Mesendoderm (in vitro differentiated cells): Measurements from ENCODE around the gene SHMT1.
"Not testable (repeated sequence)": the region's sequence is repeated elsewhere in the genome, so short reads cannot be mapped to it uniquely, and the experiment has no call there.

Source experiments
- DNase-seq: peaks from one replicate; pipeline ENCODE4 v3.0.0; 2013
- H2AK5ac ChIP-seq: 2 replicates; pipeline ENCODE4 v1.6.1; 2013; ENCODE audit warnings: low read length, inconsistent platforms
- H2BK120ac ChIP-seq: 2 replicates; pipeline ENCODE4 v1.6.1; 2013; ENCODE audit warnings: low read depth, mild to moderate bottlenecking, low read length, moderate library complexity, mixed read lengths
- H2BK15ac ChIP-seq: replicated peaks from 2 replicates; pipeline ENCODE4 v1.6.1; 2013; ENCODE audit warnings: low read depth, mild to moderate bottlenecking, moderate library complexity
- H2BK5ac ChIP-seq: 2 replicates; pipeline ENCODE4 v1.6.1; 2013; ENCODE audit warnings: low read length, inconsistent platforms
- H3K18ac ChIP-seq: 2 replicates; pipeline ENCODE4 v1.6.1; 2013; ENCODE audit warnings: mild to moderate bottlenecking, low read length, mixed read lengths
- H3K23ac ChIP-seq: one replicate; pipeline ENCODE4 v1.6.1; 2013; ENCODE audit warnings: low read length
- H3K27ac ChIP-seq: 2 replicates; pipeline ENCODE4 v1.5.1; 2013; ENCODE audit warnings: low read depth, mild to moderate bottlenecking, inconsistent platforms, low read length, moderate library complexity
- H3K27me3 ChIP-seq: 2 replicates; pipeline ENCODE4 v1.6.1; 2013; ENCODE audit warnings: low read length, control low read depth, mild to moderate bottlenecking, inconsistent platforms; ENCODE audit not compliant: insufficient read depth, poor library complexity
- H3K36me3 ChIP-seq: 2 replicates; pipeline ENCODE4 v1.6.1; 2013; ENCODE audit warnings: low read length, inconsistent platforms; ENCODE audit not compliant: control insufficient read depth, insufficient read depth
- H3K4ac ChIP-seq: one replicate; pipeline ENCODE4 v1.6.1; 2013; ENCODE audit warnings: low read depth, mild to moderate bottlenecking, low read length, moderate library complexity
- H3K4me1 ChIP-seq: 2 replicates; pipeline ENCODE4 v1.6.1; 2013; ENCODE audit warnings: low read depth, low read length, inconsistent platforms; ENCODE audit not compliant: control insufficient read depth
- H3K4me2 ChIP-seq: 2 replicates; pipeline ENCODE4 v1.6.1; 2013; ENCODE audit warnings: low read length
- H3K4me3 ChIP-seq: 2 replicates; pipeline ENCODE4 v1.5.1; 2013; ENCODE audit warnings: mild to moderate bottlenecking, low read length
- H3K56ac ChIP-seq: one replicate; pipeline ENCODE4 v1.6.1; 2013; ENCODE audit warnings: low read length
- H3K79me1 ChIP-seq: 2 replicates; pipeline ENCODE4 v1.6.1; 2013; ENCODE audit warnings: low read length, inconsistent platforms
- H3K79me2 ChIP-seq: 2 replicates; pipeline ENCODE4 v1.6.1; 2013; ENCODE audit warnings: mild to moderate bottlenecking, low read length; ENCODE audit not compliant: control insufficient read depth, insufficient read depth
- H3K9ac ChIP-seq: 2 replicates; pipeline ENCODE4 v1.6.1; 2013; ENCODE audit warnings: low read length, inconsistent platforms
- H4K5ac ChIP-seq: one replicate; pipeline ENCODE4 v1.6.1; 2013; ENCODE audit warnings: low read length
- H4K8ac ChIP-seq: one replicate; pipeline ENCODE4 v1.6.1; 2013; ENCODE audit warnings: low read depth, mild to moderate bottlenecking, control low read depth, low read length, moderate library complexity
- WGBS: extraction: QIAGEN DNeasy Blood & Tissue Kit; methylation state at CpG from one replicate; pipeline ENCODE4 v1.1.7; 2013; ENCODE audit warnings: low lambda C conversion rate, missing lambda C conversion rate; ENCODE audit not compliant: insufficient coverage; ENCODE audit errors: extremely low coverage; 5-methylcytosine and 5-hydroxymethylcytosine counted together

The SHMT1 gene

DNA sequence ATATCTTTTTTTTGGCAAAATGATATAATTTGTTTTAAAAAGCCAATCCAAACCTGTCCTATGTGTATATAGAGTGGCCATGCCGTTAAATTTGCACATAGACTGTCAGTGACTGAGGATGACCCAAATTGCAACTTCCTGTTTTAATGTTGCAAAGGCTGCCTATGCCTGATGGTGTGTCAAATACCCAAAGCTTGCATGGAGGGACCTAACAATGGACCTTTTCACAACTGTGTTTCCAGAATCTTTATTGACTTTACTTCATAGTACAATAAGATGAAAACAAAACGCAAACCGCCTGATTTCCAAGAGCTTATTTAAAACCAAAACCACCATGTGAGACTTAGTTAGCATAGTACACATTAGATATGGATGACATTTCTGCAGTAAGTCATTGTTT, 45.6 kb upstream of the SHMT1 start:
- H3K4me1 ChIP-seq, H2AK5ac ChIP-seq, H2BK5ac ChIP-seq, H3K36me3 ChIP-seq, H3K27ac ChIP-seq, H3K23ac ChIP-seq, H2BK120ac ChIP-seq, H2BK15ac ChIP-seq, H3K56ac ChIP-seq, H3K79me2 ChIP-seq, H3K4me2 ChIP-seq, H4K5ac ChIP-seq, H3K9ac ChIP-seq, H3K4ac ChIP-seq, H3K27me3 ChIP-seq, H4K8ac ChIP-seq, DNase-seq, H3K4me3 ChIP-seq, H3K79me1 ChIP-seq, H3K18ac ChIP-seq: not testable (repeated sequence)
- no CpG with 5 or more reads among the region's 3 CpGs for WGBS

- H3K27ac ChIP-seq, H2BK120ac ChIP-seq, H3K79me2 ChIP-seq, H3K56ac ChIP-seq, H3K4me3 ChIP-seq, H3K4me1 ChIP-seq, DNase-seq, H3K9ac ChIP-seq, H3K4ac ChIP-seq, H2BK15ac ChIP-seq, H2BK5ac ChIP-seq, H3K4me2 ChIP-seq, H2AK5ac ChIP-seq, H3K27me3 ChIP-seq, H4K5ac ChIP-seq, H3K36me3 ChIP-seq, H4K8ac ChIP-seq, H3K79me1 ChIP-seq, H3K18ac ChIP-seq, H3K23ac ChIP-seq: not testable (repeated sequence)
- WGBS: no CpG with 5 or more reads among the region's 5 CpGs
Observed at GRCh38 chr17:18403604-18404003, 40.3 kb upstream of the SHMT1 start.

- not testable (repeated sequence) for H3K9ac ChIP-seq, DNase-seq, H3K4me3 ChIP-seq, H3K56ac ChIP-seq, H3K27ac ChIP-seq, H3K4me1 ChIP-seq, H3K79me2 ChIP-seq, H4K8ac ChIP-seq, H2AK5ac ChIP-seq, H2BK15ac ChIP-seq, H3K23ac ChIP-seq, H2BK120ac ChIP-seq, H3K36me3 ChIP-seq, H3K18ac ChIP-seq, H3K4ac ChIP-seq, H3K27me3 ChIP-seq, H2BK5ac ChIP-seq, H3K79me1 ChIP-seq, H3K4me2 ChIP-seq, H4K5ac ChIP-seq
- WGBS: no CpG with 5 or more reads among the region's 5 CpGs
Observed at GRCh38 chr17:18403166-18403565, 39.8 kb upstream of the SHMT1 start.

- not testable (repeated sequence) for H3K4me2 ChIP-seq, H3K4ac ChIP-seq, H2BK5ac ChIP-seq, H2AK5ac ChIP-seq, H3K79me1 ChIP-seq, H3K27me3 ChIP-seq, H4K5ac ChIP-seq, H3K79me2 ChIP-seq, H3K23ac ChIP-seq, H3K36me3 ChIP-seq, H3K18ac ChIP-seq, H3K4me3 ChIP-seq, H3K4me1 ChIP-seq, H3K56ac ChIP-seq, H2BK15ac ChIP-seq, H3K9ac ChIP-seq, H3K27ac ChIP-seq, H4K8ac ChIP-seq, DNase-seq, H2BK120ac ChIP-seq
- WGBS: no CpG with 5 or more reads among the region's 7 CpGs
Observed at GRCh38 chr17:18401872-18402590, 38.7 kb upstream of the SHMT1 start.

GRCh38 chr17:18388728-18389127, 25.4 kb upstream of the SHMT1 start:
- DNase-seq, H3K18ac ChIP-seq, H3K36me3 ChIP-seq, H3K4ac ChIP-seq, H4K8ac ChIP-seq, H2BK5ac ChIP-seq, H3K9ac ChIP-seq, H3K23ac ChIP-seq, H3K27me3 ChIP-seq, H3K79me2 ChIP-seq, H3K27ac ChIP-seq, H3K4me1 ChIP-seq, H4K5ac ChIP-seq, H3K79me1 ChIP-seq, H2BK15ac ChIP-seq, H3K4me3 ChIP-seq, H2BK120ac ChIP-seq, H3K56ac ChIP-seq, H2AK5ac ChIP-seq, H3K4me2 ChIP-seq: not testable (repeated sequence)
- no CpG with 5 or more reads among the region's 10 CpGs for WGBS

GRCh38 chr17:18388266-18388665, 24.9 kb upstream of the SHMT1 start:
- not testable (repeated sequence) for H4K5ac ChIP-seq, H3K4me2 ChIP-seq
- no CpG with 5 or more reads among the region's 4 CpGs for WGBS

More at GRCh38 chr17:18388266-18388665, 24.9 kb upstream of the SHMT1 start:
- not testable (repeated sequence) for H3K18ac ChIP-seq, H3K4ac ChIP-seq, H3K79me2 ChIP-seq, H3K27me3 ChIP-seq, H2BK5ac ChIP-seq, H3K4me3 ChIP-seq, H3K56ac ChIP-seq, H3K79me1 ChIP-seq, DNase-seq, H4K8ac ChIP-seq, H3K27ac ChIP-seq, H2BK120ac ChIP-seq, H3K9ac ChIP-seq, H3K36me3 ChIP-seq, H3K23ac ChIP-seq, H2AK5ac ChIP-seq, H2BK15ac ChIP-seq, H3K4me1 ChIP-seq
